GM21737 (cell line): ENCODE results near the gene PAK4.

Source experiments
- ATAC-seq: cut with Tn5 transposase; IDR thresholded peaks from one replicate; pipeline ENCODE4 v1.9.1; 2021; ENCODE audit warnings: mild to moderate bottlenecking, moderate library complexity; ENCODE audit not compliant: unreplicated experiment

Gene PAK4

DNA sequence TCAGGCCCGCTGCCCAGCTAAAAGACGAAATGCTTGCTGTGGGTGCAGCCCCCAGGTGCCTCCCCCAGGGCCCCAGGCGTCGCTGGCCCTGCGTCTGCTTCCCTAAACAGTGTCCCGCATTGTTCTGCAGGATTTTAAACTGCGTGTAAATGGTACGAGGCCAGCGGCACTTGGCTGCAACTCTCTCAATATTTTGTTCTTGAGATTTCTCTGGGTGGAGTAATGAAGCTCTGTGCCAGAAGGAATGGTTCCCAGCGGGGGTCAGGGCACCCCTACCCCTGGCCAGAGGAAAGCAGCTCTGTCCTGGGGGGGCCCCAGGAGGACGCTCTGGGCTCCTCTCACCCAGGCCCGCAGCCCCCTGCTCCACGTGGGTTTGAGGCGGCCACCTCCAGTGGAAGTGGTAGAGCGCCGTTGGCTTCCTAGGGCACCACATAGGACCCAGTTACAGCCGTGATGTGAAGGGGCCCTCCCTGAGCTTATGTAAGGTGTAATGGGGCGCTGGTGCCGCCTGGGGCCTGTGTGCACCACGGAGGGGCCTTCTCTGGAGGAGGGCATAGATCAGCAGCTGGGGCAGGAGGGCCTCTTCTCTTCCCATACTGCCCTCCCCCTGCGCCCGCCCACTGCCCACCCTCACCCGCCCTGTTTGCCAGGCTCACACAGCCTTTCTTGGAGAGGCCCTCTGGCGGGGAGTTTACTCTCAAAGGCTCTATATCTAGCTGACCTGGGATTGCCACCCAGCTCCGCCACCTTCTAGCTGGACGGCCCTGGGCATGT is 19.8 kb downstream of the PAK4 start:
- no peak for ATAC-seq

DNA sequence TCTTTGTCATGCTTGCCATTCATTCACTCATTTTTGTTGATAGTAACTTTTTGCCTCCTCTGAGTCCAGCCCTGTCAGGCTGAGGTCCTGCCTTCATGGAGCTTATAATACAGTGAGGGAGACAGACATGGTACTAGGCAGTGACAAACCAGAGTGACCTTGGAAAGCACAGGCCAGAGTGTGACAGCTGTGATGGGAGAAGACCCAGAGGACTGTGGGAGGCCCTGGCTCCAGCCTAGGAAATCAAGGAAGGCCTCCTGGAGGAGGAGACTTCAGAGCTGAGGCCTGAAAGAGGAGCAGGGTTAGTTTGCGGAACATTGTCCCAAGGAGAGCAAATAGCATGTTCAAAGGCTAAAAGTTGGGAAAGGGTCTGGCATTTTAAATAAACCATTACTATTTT is 20.5 kb downstream of the PAK4 start:
- ATAC-seq = no peak

DNA sequence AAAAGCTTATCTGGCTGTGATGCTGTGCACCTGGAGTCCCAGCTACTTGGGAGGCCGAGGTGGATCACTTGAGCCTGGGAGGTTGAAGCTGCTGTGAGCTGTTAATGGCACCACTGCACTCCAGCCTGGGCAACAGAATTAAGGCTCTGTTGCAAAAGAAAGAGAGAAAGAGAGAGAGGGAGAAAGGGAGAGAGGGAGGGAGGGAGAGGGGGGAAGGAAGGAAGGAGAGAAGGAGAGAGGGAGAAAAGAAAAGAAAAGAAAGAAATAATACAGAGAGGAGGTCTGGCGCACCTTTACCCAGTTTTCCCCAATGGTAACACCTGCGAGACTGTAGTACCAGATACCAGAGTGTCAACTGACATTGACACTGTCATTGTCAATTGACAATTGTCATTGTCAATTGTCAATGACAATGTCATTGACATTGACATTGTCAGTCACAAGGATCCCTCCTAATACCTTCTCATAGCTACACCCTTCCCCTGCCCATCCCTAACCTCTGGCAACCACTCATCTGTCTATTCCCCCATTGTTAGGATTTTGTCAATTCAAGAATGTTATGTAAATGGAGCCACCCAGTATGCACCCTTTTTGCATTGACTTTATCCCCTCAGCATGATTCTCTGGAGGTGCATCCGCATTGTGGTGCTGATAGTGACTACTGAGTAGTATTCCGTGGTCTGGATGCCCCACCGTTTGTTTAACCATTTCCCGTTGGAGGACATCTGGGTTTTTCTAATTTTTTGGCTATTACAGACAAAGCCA is 21.3 kb downstream of the PAK4 start:
- no peak for ATAC-seq

DNA sequence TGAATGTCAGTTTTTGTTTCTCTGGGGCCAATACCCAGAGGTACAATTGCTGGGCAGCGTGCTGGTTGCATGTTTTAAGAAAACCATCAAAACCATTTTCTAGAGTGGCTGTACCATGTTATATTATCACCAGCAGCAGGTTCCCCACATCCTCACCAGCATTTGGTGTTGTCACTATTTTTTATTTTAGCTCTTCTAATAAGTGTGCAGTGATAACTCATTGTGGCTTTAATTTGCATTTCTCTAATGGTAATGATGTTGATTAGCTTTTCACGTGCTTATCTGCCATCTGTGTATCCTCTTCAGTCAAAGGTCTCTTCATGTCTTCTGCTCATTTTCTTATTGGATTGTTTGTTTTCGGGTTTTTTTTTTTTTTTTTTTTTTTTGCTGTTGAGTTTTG is 21.9 kb downstream of the PAK4 start:
- no peak for ATAC-seq

DNA sequence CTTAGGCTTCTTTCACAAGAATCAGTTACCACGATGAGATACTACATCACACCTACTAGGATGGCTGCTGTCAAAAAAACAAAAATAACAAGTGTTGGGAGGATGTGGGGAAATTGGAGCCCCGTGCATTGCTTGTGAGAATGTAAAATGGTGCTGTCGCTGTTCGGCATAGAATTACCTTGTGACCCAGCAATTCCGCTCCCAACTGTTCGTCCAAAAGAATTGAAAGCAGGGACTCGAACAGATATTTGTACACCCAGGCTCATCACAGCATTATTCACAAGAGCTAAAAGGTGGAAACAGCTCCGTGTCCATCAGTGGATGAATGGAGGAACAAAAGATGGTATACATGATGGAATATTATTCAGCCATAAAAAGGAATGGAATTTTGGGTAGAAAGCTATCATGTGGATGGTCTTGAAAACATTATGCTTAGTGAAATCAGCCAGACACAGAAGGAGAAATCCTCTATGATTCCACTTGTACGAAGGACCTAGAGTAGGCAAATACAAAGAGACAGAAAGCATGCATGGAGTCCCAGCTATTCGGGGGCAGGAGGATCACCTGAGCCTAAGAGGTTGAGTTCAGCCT is 23.4 kb downstream of the PAK4 start:
- ATAC-seq = no peak

DNA sequence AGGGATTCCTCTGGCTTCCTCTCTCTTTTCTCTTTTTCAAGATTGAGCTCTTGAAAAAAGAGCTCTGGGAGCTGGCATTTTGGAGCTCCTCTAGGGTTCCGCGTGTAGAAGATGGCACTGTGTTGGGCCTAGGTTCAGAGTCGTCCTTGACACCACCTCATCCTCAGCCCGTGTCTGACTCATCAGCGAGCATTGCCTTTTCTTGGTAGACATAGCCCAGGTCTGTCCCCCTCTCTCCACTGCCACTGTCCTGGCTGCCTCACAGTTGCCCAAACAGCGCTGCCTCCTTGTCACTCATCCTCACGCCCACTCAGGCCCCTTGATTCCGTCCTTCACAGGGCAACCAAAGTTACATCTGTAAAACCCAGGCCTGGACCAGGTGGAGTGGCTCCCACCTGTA is 24.6 kb downstream of the PAK4 start:
- ATAC-seq = no peak

DNA sequence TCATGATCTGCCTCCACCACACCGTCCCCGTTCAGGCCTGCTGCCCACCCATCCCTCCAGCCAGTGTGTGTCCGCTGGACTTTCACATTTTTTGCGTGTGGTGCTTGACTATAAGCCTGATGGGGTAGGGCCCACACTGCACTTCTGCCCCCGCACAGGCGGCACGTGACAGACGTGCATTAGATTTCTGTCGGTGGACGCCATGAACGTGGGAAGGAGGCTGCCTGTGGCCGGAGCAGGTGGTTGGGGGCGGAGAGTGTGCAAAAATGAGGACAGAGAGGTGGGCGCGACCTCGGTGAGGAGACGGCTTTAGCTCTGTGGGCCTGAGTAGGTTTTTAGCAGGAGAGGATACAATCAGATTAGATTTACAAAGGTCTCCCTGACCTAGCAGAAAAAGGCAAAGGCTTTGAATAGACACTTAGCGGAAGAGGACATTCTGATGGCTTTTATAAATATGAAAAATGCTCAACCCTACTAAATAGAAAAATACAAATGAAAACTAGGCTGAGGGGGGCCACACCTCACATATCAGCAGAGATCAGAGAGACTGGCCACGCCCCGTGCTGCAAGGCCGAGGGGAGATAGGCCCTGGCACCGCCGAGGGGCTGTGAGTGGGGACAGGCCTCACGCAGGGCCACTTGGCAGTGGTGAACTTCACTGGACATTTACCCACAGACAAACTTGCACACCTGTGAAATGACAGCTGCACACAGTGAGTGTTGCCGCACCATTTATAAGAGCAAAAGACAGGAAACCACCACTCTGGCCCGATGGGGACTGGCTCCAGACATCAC is 25.4 kb downstream of the PAK4 start:
- no peak for ATAC-seq

DNA sequence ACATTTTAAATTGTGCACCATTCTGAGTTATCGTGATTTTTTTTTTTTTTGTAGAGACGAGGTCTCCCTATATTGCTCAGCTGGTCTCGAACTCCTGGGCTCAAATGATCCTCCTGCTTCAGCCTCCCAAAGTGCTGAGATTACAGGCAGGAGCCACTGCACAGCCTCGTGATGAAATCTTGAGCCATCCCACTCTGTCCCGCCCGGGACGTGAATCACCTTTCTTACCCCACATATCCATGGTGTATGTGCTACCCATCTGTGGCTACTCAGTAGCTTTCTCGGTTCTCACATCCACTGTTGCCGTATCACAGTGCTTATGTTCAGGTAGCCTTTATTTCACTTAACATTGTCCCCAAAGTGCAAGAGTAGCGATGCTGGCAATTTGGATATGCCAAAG is 26.5 kb downstream of the PAK4 start:
- ATAC-seq = no peak

DNA sequence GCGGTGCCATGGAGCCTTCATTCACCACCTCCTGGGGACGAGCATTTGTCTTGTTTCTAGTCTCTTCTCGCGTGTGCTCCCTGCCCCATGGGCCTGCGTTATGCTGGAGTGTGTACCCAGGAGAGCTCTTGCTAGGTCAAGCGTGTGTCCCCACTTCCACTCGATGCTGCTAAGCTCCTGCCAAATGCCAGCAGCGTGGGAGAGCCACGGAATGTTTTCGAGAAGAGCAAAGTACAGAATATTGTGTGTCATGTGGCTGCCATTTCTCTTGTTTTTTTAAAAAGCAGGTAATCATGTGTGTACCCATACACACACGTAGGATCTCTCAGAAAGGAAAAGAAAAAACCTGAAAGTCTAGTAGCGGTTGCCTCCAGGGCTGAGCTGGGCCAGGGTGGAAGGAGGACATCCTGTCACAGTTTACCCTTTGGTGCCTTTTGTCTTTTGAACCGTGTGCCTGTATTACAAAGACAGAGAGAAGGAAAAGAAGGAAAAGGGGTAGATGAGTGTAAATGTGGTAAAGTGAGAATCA is 28.6 kb downstream of the PAK4 start:
- no peak for ATAC-seq

DNA sequence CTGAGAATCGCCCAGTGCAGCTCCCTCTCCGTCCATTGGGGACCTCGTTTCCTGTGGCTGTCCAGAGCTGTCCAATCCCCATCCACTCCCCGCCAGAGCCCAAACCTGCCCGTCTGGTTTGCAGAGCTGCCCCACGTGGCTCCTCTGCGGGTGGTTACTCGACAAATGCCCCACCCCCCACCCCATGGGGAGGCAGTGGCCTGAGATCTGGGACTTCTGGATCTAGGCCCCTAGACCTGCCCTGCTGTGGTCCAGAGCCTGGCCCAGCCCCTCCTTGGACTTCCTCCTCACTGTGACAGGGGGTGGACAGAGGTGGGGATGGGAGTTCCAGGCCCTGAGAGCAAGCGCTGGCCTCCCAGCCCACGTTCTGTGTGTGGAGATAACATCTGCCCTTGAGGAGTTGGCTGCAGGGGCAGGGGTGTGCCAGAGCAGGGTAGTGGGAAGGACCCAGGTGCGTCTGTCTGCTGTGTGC is 29.1 kb downstream of the PAK4 start:
- ATAC-seq = no peak

DNA sequence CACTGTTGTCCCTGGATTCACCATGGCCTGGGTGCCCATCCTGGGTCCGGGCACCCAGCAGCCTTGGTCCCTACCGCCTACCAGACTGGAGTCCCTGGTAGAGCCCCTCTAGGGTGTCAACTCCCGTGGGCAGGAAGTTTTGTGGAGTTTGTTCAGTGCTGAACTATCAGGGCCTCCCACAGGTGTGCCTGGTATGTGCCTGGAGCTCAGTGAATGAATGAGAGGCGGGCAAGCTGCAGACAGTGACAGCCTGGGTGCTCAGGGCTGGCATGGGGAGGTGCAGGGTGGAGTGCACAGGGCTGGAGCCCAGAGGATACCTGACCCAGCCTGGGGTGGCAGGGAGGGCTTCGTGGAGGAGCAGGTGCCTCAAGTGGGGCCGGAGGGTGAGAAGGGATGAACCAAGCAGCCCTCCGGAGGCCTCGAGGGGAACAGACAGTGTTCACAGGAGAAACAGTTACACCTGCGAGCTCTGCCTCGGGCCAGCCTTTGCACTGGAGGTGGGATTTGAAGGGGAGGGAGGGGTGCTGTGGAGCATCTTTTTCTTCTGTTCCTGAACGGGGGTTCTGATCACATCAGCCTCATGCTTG is 29.6 kb downstream of the PAK4 start:
- ATAC-seq = no peak

DNA sequence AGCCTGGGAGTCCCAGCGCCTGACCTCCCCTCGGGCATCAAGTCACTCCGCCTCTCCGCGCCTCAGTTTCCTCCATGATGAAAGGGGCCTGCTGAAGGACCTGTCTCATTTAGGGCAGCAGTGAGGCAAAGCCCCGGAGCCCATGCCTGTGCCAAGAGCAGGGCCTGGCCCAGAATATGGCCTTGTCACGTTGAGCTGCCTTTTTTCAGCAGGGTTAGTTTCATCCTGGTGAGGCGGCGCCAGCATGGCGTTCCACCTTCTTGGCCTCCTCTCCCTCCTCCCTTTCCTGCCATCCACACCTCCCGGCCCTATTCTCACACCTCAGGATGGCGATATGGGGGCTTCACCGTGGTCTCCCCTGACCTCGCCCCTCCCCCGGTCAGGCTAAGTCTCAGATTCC is 30.2 kb downstream of the PAK4 start:
- ATAC-seq = no peak

DNA sequence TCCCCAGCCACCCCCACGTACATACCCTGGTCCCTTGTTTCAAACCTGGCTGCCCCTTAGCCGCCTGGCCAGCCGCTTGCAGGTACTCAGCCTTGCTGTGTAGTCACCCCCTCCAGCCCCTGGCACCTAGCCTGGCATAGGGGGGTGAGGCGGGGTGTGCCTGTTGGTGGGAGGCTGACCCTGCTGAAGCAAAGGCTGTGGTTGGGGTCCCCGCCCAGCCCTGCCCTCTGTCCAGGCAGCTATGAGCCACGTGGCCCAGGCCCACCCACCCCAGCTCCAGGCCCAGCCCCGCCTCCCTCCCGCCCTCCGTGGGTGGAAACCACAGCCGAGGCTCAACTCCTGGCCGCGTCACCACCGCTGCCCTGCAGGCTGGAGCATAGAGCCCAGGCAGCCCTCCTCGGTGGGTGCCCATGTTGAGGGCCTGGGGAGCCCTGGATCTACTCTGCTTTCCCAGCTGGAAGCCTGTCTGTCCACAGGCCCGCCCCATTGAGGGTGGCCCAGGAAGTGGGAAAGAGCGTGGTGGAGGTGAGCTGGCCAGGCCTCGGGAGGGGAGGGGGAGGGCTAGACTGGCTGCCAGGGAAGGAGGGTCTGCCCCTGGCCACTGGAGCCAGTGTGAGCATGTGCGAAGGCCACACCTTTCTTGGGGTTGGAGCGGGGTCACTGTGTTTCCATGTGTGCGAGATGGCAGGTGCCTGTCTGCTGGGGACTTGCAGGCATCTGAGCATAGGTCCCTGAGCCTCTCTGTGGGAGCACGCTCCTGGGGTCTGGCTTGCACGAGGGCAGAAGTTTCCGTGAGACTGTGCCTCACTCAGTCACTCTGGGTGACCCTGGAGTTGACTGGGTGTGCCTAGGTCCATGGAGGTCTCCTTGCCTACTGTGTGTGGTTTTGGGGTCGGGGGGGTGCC is 31.0 kb downstream of the PAK4 start:
- no peak for ATAC-seq

DNA sequence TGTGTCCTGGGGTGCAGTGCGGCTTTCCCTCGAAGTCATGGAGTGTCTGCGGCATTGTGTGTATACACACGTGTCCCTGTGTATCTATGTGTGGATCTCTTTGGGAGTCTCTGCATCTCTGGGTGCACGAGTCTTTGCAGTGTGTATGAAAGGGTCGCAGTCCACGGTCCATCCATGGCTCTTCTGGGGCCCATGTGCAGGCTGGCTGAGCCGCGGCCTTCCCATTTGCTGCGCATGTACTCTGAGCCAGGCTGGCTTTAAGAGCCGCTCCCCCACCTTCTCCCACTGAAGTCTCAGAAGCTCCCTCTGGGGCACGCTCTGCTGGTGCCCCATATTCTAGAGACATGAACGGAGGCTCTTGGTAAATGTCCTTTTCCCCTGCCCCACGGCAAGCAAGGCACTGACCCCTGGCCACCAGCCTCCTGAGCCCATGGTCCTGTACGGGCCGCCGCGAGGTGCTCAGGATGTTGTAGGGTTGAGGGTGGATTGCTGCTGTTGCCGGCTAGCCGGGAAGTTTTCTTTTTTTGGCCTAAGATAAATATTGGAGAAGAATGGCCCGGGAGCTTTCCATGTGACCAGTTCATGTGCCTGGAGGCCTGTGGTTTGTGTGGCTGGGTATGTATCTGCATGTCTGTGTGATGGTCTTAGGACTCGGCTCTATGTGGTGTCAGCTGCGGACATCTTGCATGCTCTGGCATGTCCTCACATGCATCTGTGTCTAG is 31.9 kb downstream of the PAK4 start:
- no peak for ATAC-seq

DNA sequence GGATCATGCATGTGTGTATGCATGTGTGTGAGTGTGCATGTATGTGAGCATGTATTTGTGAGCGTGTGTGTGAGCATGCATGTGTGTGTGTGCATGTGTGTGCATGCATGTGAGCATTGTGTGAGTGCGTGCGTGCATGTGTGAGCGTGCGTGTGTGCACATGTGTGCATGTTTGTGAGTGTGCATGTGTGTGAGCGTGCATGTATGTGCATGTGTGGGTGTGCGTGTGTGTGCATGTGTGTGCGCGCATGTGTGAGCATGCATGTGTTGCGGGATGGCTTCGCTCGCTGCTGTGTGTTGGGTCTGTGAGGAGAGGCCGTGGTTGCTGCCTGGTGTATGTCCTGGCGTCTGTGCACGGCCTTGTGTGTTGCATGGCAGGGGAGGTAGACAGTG is 32.4 kb downstream of the PAK4 start:
- no peak for ATAC-seq

DNA sequence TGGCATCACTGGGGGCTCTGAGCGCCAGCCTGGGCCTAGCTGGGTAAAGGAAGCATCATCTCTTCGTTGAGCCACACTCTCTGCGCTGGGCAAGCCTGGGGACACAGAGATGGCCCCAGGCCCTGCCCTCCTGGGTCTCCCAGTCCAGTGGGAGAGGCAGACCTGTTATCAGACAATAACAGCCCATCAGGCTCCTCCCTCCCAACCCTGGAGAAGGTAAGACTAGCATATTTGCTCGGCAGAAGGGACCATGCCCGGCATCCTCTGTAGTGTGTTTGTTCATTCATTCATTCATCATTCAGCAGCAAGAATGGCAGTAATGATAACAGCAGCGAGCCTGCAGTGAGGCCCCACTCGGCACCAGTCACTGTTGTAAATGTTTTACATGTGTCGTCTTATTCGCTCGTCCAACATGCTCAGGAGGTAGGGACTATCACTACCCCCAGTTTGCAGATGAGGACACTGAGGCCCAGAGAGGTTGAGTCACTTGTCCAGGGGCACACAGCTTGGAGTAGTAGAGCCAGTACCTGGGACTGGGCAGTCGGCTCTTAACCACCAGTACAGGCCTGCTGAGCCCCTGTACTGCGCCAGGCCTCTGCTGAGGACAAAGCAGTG is 33.2 kb downstream of the PAK4 start:
- no peak for ATAC-seq

DNA sequence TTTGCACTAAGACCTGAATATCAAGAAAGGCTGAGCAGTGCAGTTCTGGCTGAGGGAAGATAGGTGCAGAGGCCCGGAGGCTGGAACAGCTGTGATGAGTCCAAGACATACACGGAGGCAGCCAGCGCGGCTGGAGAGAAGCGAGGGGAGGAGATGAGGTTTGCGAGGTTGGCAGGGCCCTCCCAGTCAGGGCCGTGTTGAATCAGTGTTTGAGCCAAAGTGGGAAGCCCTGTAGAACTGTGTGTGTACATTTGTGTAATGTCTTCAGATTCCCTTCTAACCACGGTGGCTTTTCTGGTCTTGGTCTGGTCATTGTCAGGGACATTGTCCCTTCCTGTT is 34.9 kb downstream of the PAK4 start:
- no peak for ATAC-seq

DNA sequence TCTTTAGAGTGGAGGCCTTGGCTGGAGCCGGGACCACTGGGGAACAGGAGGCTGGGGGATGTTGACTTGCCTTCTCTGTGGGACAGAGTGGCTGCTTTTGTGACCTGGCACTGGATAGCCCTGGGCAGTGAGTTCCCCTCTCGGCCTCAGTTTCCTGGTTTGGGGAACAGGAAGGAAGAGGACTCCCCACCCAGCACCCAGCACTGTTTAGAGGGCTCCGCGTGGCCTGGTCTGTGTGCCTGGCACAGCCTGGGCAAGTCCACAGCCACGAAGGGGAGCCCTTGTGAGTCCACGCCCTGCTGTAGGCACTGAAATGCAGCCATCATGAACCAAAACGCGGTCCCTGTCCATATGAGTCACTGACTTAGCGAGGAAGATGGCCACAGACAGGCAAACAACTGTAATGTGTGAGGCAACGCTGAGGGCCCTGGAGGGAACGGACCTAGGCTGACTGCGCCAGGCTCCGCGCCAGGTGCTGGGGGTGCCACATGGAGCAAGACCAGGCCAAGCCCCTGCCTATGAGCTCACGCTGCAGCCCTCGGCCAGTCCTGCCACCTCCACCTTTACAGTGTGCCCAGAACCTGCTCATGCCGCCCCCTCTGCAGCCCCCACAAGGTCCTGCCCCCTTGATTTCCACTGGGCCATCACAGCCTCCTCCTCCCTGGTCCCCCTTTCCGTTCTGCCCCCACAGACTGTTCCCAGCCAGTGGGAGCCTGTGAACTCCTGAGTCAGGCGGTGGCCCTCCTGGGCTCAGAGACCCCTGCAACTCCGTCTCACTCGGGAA is 35.5 kb downstream of the PAK4 start:
- no peak for ATAC-seq
